Measurements from ENCODE around the gene COL16A1.

The COL16A1 gene

GRCh38 chr1:31646259-31646960 is 57.4 kb downstream of the COL16A1 start:
- DNase-seq (ENCODE audit: low spot score) = no peak

GRCh38 chr1:31645274-31645568 is 58.6 kb downstream of the COL16A1 start:
- no peak for DNase-seq (ENCODE audit: low spot score)

GRCh38 chr1:31644560-31645273 is 59.1 kb downstream of the COL16A1 start, which contains the start of gene PEF1:
TSS of gene PEF1 (minus strand) at chr1:31644876. CDS start at chr1:31644864, 12 bp downstream.
- peak; percentile 99 for DNase-seq (ENCODE audit: low spot score)

- no peak for DNase-seq (ENCODE audit: low spot score)
These were observed 59.7 kb downstream of the COL16A1 start for GRCh38 chr1:31643976-31644559.

GRCh38 chr1:31642897-31643296 is 60.9 kb downstream of the COL16A1 start:
- DNase-seq (ENCODE audit: low spot score) = no peak

GRCh38 chr1:31642366-31642765 is 61.5 kb downstream of the COL16A1 start:
- no peak for DNase-seq (ENCODE audit: low spot score)

GRCh38 chr1:31640964-31641363 is 62.9 kb downstream of the COL16A1 start:
- no peak for DNase-seq (ENCODE audit: low spot score)

GRCh38 chr1:31640179-31640578 is 63.6 kb downstream of the COL16A1 start:
- DNase-seq (ENCODE audit: low spot score) = no peak

- no peak for DNase-seq (ENCODE audit: low spot score)
These were observed 64.3 kb downstream of the COL16A1 start for GRCh38 chr1:31639543-31639942.

- DNase-seq (ENCODE audit: low spot score) = no peak
These were observed 65.7 kb downstream of the COL16A1 start for GRCh38 chr1:31637915-31638673.

GRCh38 chr1:31633117-31633516 is 70.7 kb downstream of the COL16A1 start:
- peak; percentile 33 for DNase-seq (ENCODE audit: low spot score)

- DNase-seq (ENCODE audit: low spot score) = no peak
These were observed 71.2 kb downstream of the COL16A1 start for GRCh38 chr1:31632649-31633048.

GRCh38 chr1:31628931-31629556 is 74.8 kb downstream of the COL16A1 start:
- DNase-seq (ENCODE audit: low spot score) = no peak

- DNase-seq (ENCODE audit: low spot score) = no peak
These were observed 75.8 kb downstream of the COL16A1 start for GRCh38 chr1:31627930-31628559.

- no peak for DNase-seq (ENCODE audit: low spot score)
These were observed 76.4 kb downstream of the COL16A1 start for GRCh38 chr1:31627301-31627929.

GRCh38 chr1:31626223-31627207 is 77.3 kb downstream of the COL16A1 start:
- DNase-seq (ENCODE audit: low spot score) = no peak

- DNase-seq (ENCODE audit: low spot score) = no peak
These were observed 78.1 kb downstream of the COL16A1 start for GRCh38 chr1:31625561-31626222.

- DNase-seq (ENCODE audit: low spot score) = no peak
These were observed 78.9 kb downstream of the COL16A1 start for GRCh38 chr1:31624731-31625514.

GRCh38 chr1:31624309-31624708 is 79.5 kb downstream of the COL16A1 start:
- no peak for DNase-seq (ENCODE audit: low spot score)

Measured in hematopoietic multipotent progenitor cell treated with erythropoietin and hydrocortisone succinate and interleukin-3 and kit ligand, for 15 days (in vitro differentiated cells).